Neural cell (in vitro differentiated cells): Measurements from ENCODE around the gene FERMT1. TPM values are rescaled to one million over a fixed set of nuclear protein-coding genes. Genes with fewer than 3 reads are reported as not detected.

ENCODE experiments used
- H2AFZ ChIP-seq: fragments of 200-600, 300-800 bp; sonication (generic), shearing (Covaris generic); 2 replicates; pipeline ENCODE4 v1.6.0; 2014; ENCODE audit warnings: low read depth, mild to moderate bottlenecking, antibody characterized with exemption, low read length, moderate library complexity
- H3F3A ChIP-seq: fragments of 200-600 bp; shearing (Covaris generic); 2 replicates; pipeline ENCODE4 v1.6.1; 2016; ENCODE audit warnings: mild to moderate bottlenecking, moderate library complexity, mixed read lengths, antibody characterized with exemption, low read length; ENCODE audit not compliant: insufficient read depth, poor library complexity, severe bottlenecking
- H3K27ac ChIP-seq: fragments of 200-600, 300-800 bp; sonication (generic), shearing (Covaris generic); 2 replicates; pipeline ENCODE4 v1.5.1; 2014; ENCODE audit warnings: mild to moderate bottlenecking, low read length, moderate library complexity
- H3K27me3 ChIP-seq: fragments of 300-800, 200-600 bp; sonication (generic), shearing (Covaris generic); 2 replicates; pipeline ENCODE4 v1.6.0; 2014; ENCODE audit warnings: mild to moderate bottlenecking, low read depth, low read length, moderate library complexity; ENCODE audit not compliant: insufficient read depth
- H3K36me3 ChIP-seq: fragments of 300-800, 200-600 bp; sonication (generic), shearing (Covaris generic); 2 replicates; pipeline ENCODE4 v1.5.1; 2014; ENCODE audit warnings: mild to moderate bottlenecking, antibody characterized with exemption, low read length, moderate library complexity; ENCODE audit not compliant: insufficient read depth
- H3K4me2 ChIP-seq: fragments of 300-800, 200-600 bp; sonication (generic), shearing (Covaris generic); 2 replicates; pipeline ENCODE4 v1.6.0; 2014; ENCODE audit warnings: mild to moderate bottlenecking, low read length
- H3K4me3 ChIP-seq: fragments of 300-800, 200-600 bp; sonication (generic), shearing (Covaris generic); 2 replicates; pipeline ENCODE4 v1.5.1; 2014; ENCODE audit warnings: mild to moderate bottlenecking, low read length, moderate library complexity
- H3K79me2 ChIP-seq: fragments of 200-600 bp; shearing (Covaris generic); replicated peaks from 2 replicates; pipeline ENCODE4 v1.6.0; 2014; ENCODE audit warnings: mild to moderate bottlenecking, low read length, moderate library complexity; ENCODE audit not compliant: insufficient read depth
- H3K9ac ChIP-seq: fragments of 300-800, 200-600 bp; sonication (generic), shearing (Covaris generic); 2 replicates; pipeline ENCODE4 v1.6.1; 2016; ENCODE audit warnings: mild to moderate bottlenecking, low read length, mixed read lengths
- H3K9me2 ChIP-seq: fragments of 200-600 bp; shearing (Covaris generic); 2 replicates; pipeline ENCODE4 v1.6.1; 2016; ENCODE audit warnings: mild to moderate bottlenecking, low read length, mixed read lengths; ENCODE audit not compliant: insufficient read depth
- H3K9me3 ChIP-seq: fragments of 200-600, 300-800 bp; sonication (generic), shearing (Covaris generic); 2 replicates; pipeline ENCODE4 v1.6.1; 2016; ENCODE audit warnings: mild to moderate bottlenecking, mixed run types, low read length, moderate library complexity, mixed read lengths
- H4K20me1 ChIP-seq: fragments of 200-600 bp; shearing (Covaris generic); 2 replicates; pipeline ENCODE4 v1.6.1; 2016; ENCODE audit warnings: mild to moderate bottlenecking, mixed run types; ENCODE audit not compliant: insufficient read depth
- EP300 ChIP-seq: fragments of 450-650 bp; conservative IDR thresholded peaks from 2 replicates; pipeline ENCODE4 v1.6.1; 2014; ENCODE audit warnings: antibody characterized with exemption, mild to moderate bottlenecking, moderate library complexity; ENCODE audit not compliant: poor library complexity, severe bottlenecking
- EZH2 ChIP-seq: fragments of 200-600, 300-800 bp; shearing (Covaris generic), sonication (generic); IDR thresholded peaks from 2 replicates; pipeline ENCODE4 v1.6.1; 2014; ENCODE audit warnings: antibody characterized with exemption, low read length, borderline replicate concordance, mild to moderate bottlenecking; ENCODE audit not compliant: insufficient read depth, poor library complexity, severe bottlenecking
- MXI1 ChIP-seq: fragments of 450-650 bp; conservative IDR thresholded peaks from 2 replicates; pipeline ENCODE4 v1.6.1; 2014; ENCODE audit warnings: antibody characterized with exemption, mild to moderate bottlenecking; ENCODE audit not compliant: poor library complexity, severe bottlenecking
- POLR2AphosphoS5 ChIP-seq: IDR thresholded peaks from 2 replicates; pipeline ENCODE4 v1.6.1; 2012
- RAD21 ChIP-seq: fragments of 450-650 bp; conservative IDR thresholded peaks from 2 replicates; pipeline ENCODE4 v1.6.1; 2014; ENCODE audit warnings: antibody characterized with exemption, mild to moderate bottlenecking, moderate library complexity
- REST ChIP-seq: IDR thresholded peaks from 2 replicates; pipeline ENCODE4 v1.6.1; 2012; ENCODE audit warnings: borderline replicate concordance
- SMC3 ChIP-seq: fragments of 450-650 bp; conservative IDR thresholded peaks from 2 replicates; pipeline ENCODE4 v1.6.1; 2014; ENCODE audit warnings: antibody characterized with exemption, mild to moderate bottlenecking, moderate library complexity; ENCODE audit not compliant: poor library complexity
- TAF1 ChIP-seq: IDR thresholded peaks from 2 replicates; pipeline ENCODE4 v1.6.1; 2012; ENCODE audit warnings: low read depth
- polyA plus RNA-seq: library from polyadenylated mRNA; depleted of rRNA; stranded (reverse); fragments of >200 nt; gene quantifications from 2 replicates; pipeline ENCODE4 v1.2.3, GENCODE V29; 2014
- TF ChIP-seq, protein P1 (sequence below): fragments of 450-650 bp; IDR thresholded peaks from 2 replicates; pipeline ENCODE4 v1.5.1; 2014; ENCODE audit warnings: antibody characterized with exemption, mild to moderate bottlenecking, moderate library complexity; ENCODE audit not compliant: poor library complexity, severe bottlenecking

Gene FERMT1
- polyA plus RNA-seq, 1 donor from 2014 or later: not detected

DNA sequence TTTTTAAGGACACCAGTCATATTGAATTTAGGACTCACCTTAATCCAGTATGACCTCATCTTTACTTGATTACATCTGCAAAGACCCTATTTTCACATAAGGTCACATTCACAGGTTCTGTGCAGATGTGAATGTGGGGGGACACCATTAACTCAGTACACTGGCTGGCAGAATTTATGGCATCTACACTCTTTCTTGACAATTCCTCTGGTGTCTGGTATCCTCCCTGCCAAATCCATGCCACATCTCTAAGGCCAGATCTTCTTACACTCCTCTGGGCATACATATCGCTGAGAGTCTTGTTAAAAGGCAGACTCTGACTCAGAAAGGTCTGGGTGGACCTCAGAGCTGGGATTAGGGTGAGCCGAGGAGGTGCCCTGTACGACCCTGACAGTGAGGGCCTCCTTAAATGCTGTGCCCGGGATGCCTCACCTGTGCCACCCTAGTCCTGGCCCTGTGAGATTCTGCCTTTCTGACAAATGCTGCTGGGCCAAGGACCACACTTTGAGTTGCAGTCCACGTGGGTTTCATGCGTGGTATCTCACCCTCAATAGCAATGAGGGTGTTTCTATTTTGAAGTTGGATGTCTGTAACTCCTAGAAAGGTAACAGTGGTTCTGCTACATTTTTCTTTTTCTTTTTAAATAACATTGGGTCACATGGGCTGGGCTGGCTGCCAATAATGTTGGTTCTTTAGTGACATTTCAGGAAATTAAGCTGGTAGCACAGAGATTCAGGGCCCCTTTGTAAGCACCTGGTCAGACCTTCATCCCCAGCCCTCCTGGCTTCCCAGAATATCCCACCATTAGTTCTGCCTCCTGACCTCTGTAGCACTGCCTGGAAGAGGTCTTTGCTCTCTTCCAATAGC lies 51.8 kb downstream of the FERMT1 start:
- Histone ChIP-seq H3K4me3 (no peak overlapping the region), H3K79me2 (no peaks in the 10 kb centered on the region), H3K27ac (no peak overlapping the region), H3K9me3 (no peaks in the 10 kb centered on the region), H3K9me2 (no peaks in the 10 kb centered on the region), H4K20me1 (no peaks in the 10 kb centered on the region), H2AFZ (no peak overlapping the region), H3K4me2 (no peak overlapping the region), H3K27me3 (no peaks in the 10 kb centered on the region), H3F3A (no peaks in the 10 kb centered on the region), H3K36me3 (no peaks in the 10 kb centered on the region), H3K9ac (no peak overlapping the region)
- TF ChIP-seq TAF1 (no peak), EP300 (no peak), REST (no peak), SMC3 (no peak)

DNA sequence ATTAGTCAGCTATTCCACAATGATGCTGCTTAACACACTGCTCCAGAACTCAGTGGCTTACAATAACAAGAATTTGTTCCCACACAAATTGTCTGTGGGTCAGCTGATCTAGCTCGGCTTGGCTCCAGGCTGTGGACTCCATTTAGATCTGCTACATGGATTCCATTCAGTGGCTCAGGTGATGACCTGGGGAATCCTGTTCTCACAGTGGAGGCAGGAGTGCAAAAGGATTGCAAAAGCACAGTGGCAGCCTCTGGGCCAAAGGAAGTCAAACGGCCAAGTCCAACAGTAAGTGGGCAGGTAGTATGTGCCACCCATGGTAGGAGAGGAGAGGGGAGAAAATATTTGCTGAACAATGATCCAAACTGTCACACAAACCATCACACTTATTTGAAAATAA lies 53.2 kb downstream of the FERMT1 start:
- H3K4me2 ChIP-seq: no peak overlapping the region
- no peaks in the 10 kb centered on the region for H3K9me3 ChIP-seq
- no peak overlapping the region for H2AFZ ChIP-seq
- no peak overlapping the region for H3K27ac ChIP-seq
- no peaks in the 10 kb centered on the region for H3K79me2 ChIP-seq
- no peak overlapping the region for H3K9ac ChIP-seq
- no peaks in the 10 kb centered on the region for H4K20me1 ChIP-seq
- no peaks in the 10 kb centered on the region for H3K9me2 ChIP-seq
- no peaks in the 10 kb centered on the region for H3F3A ChIP-seq
- no peaks in the 10 kb centered on the region for H3K36me3 ChIP-seq
- no peak overlapping the region for H3K4me3 ChIP-seq
- H3K27me3 ChIP-seq: no peaks in the 10 kb centered on the region
- TF ChIP-seq EP300 (no peak), EZH2 (no peak), SMC3 (no peak), POLR2AphosphoS5 (no peak), RAD21 (no peak)

- no peaks in the 10 kb centered on the region for H3F3A ChIP-seq
- H3K9me3 ChIP-seq: no peaks in the 10 kb centered on the region
- H4K20me1 ChIP-seq: no peaks in the 10 kb centered on the region
- TF ChIP-seq TAF1: no peak
- TF ChIP-seq POLR2AphosphoS5: no peak
- TF ChIP-seq EZH2: no peak
- no peak for TF ChIP-seq RAD21
- no peak for TF ChIP-seq REST
- no peak for TF ChIP-seq SMC3
- no peak for TF ChIP-seq EP300
- TF ChIP-seq MXI1: no peak
- TF ChIP-seq, protein P1, sequence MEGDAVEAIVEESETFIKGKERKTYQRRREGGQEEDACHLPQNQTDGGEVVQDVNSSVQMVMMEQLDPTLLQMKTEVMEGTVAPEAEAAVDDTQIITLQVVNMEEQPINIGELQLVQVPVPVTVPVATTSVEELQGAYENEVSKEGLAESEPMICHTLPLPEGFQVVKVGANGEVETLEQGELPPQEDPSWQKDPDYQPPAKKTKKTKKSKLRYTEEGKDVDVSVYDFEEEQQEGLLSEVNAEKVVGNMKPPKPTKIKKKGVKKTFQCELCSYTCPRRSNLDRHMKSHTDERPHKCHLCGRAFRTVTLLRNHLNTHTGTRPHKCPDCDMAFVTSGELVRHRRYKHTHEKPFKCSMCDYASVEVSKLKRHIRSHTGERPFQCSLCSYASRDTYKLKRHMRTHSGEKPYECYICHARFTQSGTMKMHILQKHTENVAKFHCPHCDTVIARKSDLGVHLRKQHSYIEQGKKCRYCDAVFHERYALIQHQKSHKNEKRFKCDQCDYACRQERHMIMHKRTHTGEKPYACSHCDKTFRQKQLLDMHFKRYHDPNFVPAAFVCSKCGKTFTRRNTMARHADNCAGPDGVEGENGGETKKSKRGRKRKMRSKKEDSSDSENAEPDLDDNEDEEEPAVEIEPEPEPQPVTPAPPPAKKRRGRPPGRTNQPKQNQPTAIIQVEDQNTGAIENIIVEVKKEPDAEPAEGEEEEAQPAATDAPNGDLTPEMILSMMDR: no peak
- no peak overlapping the region for H3K27ac ChIP-seq
- H3K36me3 ChIP-seq: no peaks in the 10 kb centered on the region
- no peak overlapping the region for H3K9ac ChIP-seq
- H3K4me2 ChIP-seq: no peak overlapping the region
- no peaks in the 10 kb centered on the region for H3K9me2 ChIP-seq
- H3K4me3 ChIP-seq: no peak overlapping the region
- no peaks in the 10 kb centered on the region for H3K79me2 ChIP-seq
- no peak overlapping the region for H2AFZ ChIP-seq
- no peaks in the 10 kb centered on the region for H3K27me3 ChIP-seq
Observed at GRCh38 chr20:6067763-6068318, 55.0 kb downstream of the FERMT1 start.
